Common myeloid progenitor, CD34-positive (primary cell): ENCODE results near the gene GNG2.

Experiments used
- CTCF ChIA-PET: fragments of 350-600 bp; sonication (Branson Sonifier 250); formaldehyde crosslinking; loops from one replicate; lab custom pipeline; 2021; ENCODE audit warnings: antibody characterized with exemption; lab: Charles Lee
- POLR2A ChIA-PET: fragments of 350-600 bp; sonication (Branson Sonifier 250); formaldehyde crosslinking; loops from one replicate; lab custom pipeline; 2021; ENCODE audit warnings: antibody characterized with exemption; lab: Charles Lee
- DNase-seq, 3 donors: peaks; one replicate each; pipeline versions ENCODE4 v3.0.0 to v3.0.0-alpha.2; 2013
- H3K27ac ChIP-seq, 2 experiments: 1 replicate in 1 of 2; 2 replicates in 1 of 2; pipeline ENCODE4 v1.7.0; 2013; ENCODE audit warnings: inconsistent platforms in 2 of 2, low read length in 2 of 2, mild to moderate bottlenecking in 2 of 2, low read depth in 1 of 2, moderate library complexity in 1 of 2; ENCODE audit not compliant: severe bottlenecking in 2 of 2, insufficient read depth in 1 of 2, poor library complexity in 1 of 2
- H3K27me3 ChIP-seq, 5 experiments: replicated peaks in 2 of 5; 1 replicate in 3 of 5; 2 replicates in 2 of 5; pipeline versions ENCODE4 v1.6.1 to v1.7.0; 2013; ENCODE audit warnings: low read length in 4 of 5, mild to moderate bottlenecking in 2 of 5, moderate library complexity in 2 of 5, inconsistent platforms in 1 of 5; ENCODE audit not compliant: insufficient read depth in 5 of 5, control insufficient read depth in 4 of 5
- H3K36me3 ChIP-seq, 4 experiments: 1 replicate in 2 of 4; 2 replicates in 2 of 4; pipeline versions ENCODE4 v1.6.1 to v1.7.0; 2013; ENCODE audit warnings: low read length in 3 of 4, control low read depth in 1 of 4, mild to moderate bottlenecking in 1 of 4; ENCODE audit not compliant: control insufficient read depth in 4 of 4, insufficient read depth in 4 of 4
- H3K4me1 ChIP-seq, 4 experiments: 1 replicate in 3 of 4; 2 replicates in 1 of 4; pipeline versions ENCODE4 v1.6.1 to v1.7.1; 2013; ENCODE audit warnings: low read length in 3 of 4, mild to moderate bottlenecking in 3 of 4, control low read depth in 1 of 4, inconsistent platforms in 1 of 4, moderate library complexity in 1 of 4; ENCODE audit not compliant: control insufficient read depth in 4 of 4, insufficient read depth in 4 of 4; ENCODE audit errors: control extremely low read depth in 1 of 4
- H3K4me3 ChIP-seq, 7 experiments: 1 replicate in 4 of 7; 2 replicates in 3 of 7; pipeline versions ENCODE4 v1.5.1 to v1.7.0; 2013; ENCODE audit warnings: mild to moderate bottlenecking in 7 of 7, low read length in 6 of 7, moderate library complexity in 6 of 7, inconsistent platforms in 2 of 7, low read depth in 2 of 7, control low read depth in 1 of 7; ENCODE audit not compliant: insufficient read depth in 4 of 7, control insufficient read depth in 1 of 7; ENCODE audit errors: extremely low read depth in 1 of 7
- H3K9me3 ChIP-seq, 5 experiments: 1 replicate in 4 of 5; 2 replicates in 1 of 5; pipeline versions ENCODE4 v1.6.1 to v1.7.1; 2013; ENCODE audit warnings: low read length in 4 of 5, mild to moderate bottlenecking in 2 of 5, inconsistent platforms in 1 of 5, low read depth in 1 of 5, moderate library complexity in 1 of 5; ENCODE audit not compliant: control insufficient read depth in 4 of 5, insufficient read depth in 2 of 5; ENCODE audit errors: control extremely low read depth in 1 of 5
- WGBS: methylation state at CpG from one replicate; pipeline ENCODE4 v1.1.5; 2013; ENCODE audit not compliant: insufficient coverage; 5-methylcytosine and 5-hydroxymethylcytosine counted together

Gene GNG2

GRCh38 chr14:51850651-51851050 is 9.8 kb upstream of the GNG2 start:
- Histone ChIP-seq H3K9me3 (no peaks in the 10 kb centered on the region), H3K27ac (no peak overlapping the region), H3K36me3 (no peaks in the 10 kb centered on the region), H3K4me3 (no peak overlapping the region), H3K4me1 (peaks cover 18 to 36% (median 30%) of the 10 kb centered on the region in 4 experiments), H3K27me3 (no peaks in the 10 kb centered on the region)
- ChIA-PET POLR2A (no interaction called here), CTCF (interaction anchor here (0.8 to 3.3 kb wide), 4 partner anchors 11 to 128 kb away, joined by 3 to 11 read pairs (median 4); partner anchors contain the start of gene GNG2)
- no CpG with 5 or more reads among the region's 1 CpG for WGBS
- DNase-seq, result no peak

DNA sequence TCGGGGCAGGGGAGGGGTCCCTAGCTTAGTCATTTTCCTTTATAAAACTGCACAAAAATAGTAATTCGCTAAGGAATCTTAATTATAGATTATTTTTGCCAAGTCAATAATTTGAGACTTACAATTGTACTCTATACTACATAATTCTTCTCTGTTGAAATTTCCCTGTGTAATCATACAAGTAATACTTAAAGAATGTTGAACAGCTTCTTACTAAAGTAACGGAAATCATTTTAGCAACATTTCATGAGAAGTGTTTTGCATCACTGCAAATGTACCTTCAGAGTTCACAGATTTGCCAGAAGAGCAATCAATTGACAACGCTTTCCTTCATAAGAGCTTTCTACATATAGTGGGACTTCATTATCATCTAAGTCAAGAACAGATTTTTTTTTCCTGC is 7.9 kb upstream of the GNG2 start:
- Histone ChIP-seq H3K27me3 (no peaks in the 10 kb centered on the region), H3K9me3 (peaks cover 0 to 4% (median 0%) of the 10 kb centered on the region in 5 experiments), H3K27ac (no peak overlapping the region), H3K36me3 (no peaks in the 10 kb centered on the region), H3K4me1 (peaks cover 12 to 18% (median 15%) of the 10 kb centered on the region in 4 experiments), H3K4me3 (no peak overlapping the region)
- ChIA-PET CTCF (interaction anchor here (1.2 to 3.3 kb wide), 4 partner anchors 9 to 126 kb away, joined by 3 to 11 read pairs (median 4); partner anchors contain the start of gene GNG2), POLR2A (no interaction called here)
- WGBS, result no CpG with 5 or more reads among the region's 4 CpGs
- DNase-seq, result no peak

DNA sequence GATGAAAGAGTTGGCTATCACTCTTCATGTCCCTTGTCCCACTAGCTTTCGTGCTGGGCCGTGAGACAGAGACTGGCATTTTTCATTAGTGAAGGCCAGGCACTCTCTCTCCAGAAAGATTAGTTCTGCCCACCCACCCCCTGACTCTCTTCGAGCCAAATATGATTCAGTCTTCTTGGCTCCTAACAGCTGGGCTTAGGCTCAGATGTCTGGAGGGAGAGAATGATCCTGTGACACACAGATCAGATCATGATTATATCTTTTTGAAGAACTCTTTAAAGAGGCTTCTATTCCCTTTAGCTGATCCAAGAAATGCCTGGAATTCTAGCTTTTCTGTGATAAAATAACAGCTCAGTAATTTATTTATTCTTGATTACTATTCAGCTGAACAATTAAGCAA is 5.2 kb upstream of the GNG2 start:
- peaks cover 5 to 13% (median 11%) of the 10 kb centered on the region in 4 experiments for H3K4me1 ChIP-seq
- ChIA-PET CTCF (interaction anchor here (1.5 to 1.6 kb wide), 2 partner anchors 122 to 124 kb away, joined by 4 read pairs; no protein-coding TSS in a partner anchor), POLR2A (interaction anchor here (0.7 kb wide), 1 partner anchor 362 kb away, joined by 3 read pairs; no protein-coding TSS in a partner anchor)
- peaks cover 0 to 4% (median 0%) of the 10 kb centered on the region in 5 experiments for H3K9me3 ChIP-seq
- H3K27ac ChIP-seq, result no peak overlapping the region
- no peak for DNase-seq
- no peaks in the 10 kb centered on the region for H3K36me3 ChIP-seq
- WGBS, result 100% methylated on average over 3 of the region's 3 CpGs
- H3K27me3 ChIP-seq, result no peaks in the 10 kb centered on the region
- H3K4me3 ChIP-seq, result no peak overlapping the region

- POLR2A ChIA-PET, result no interaction called here
- 71% methylated on average over 1 of the region's 1 CpG for WGBS
- Histone ChIP-seq H3K9me3 (peaks cover 0 to 4% (median 0%) of the 10 kb centered on the region in 5 experiments), H3K27ac (no peak overlapping the region), H3K36me3 (no peaks in the 10 kb centered on the region), H3K4me3 (no peak overlapping the region), H3K4me1 (peaks cover 10 to 27% (median 23%) of the 10 kb centered on the region in 4 experiments), H3K27me3 (no peaks in the 10 kb centered on the region)
- DNase-seq, result peak in 2 of 3 donors; percentile 28 to 43
- CTCF ChIA-PET, result interaction anchor here (1.0 kb wide), 1 partner anchor 11 kb away, joined by 3 read pairs; no protein-coding TSS in a partner anchor
Measured at GRCh38 chr14:51856792-51857296, 3.6 kb upstream of the GNG2 start.

DNA sequence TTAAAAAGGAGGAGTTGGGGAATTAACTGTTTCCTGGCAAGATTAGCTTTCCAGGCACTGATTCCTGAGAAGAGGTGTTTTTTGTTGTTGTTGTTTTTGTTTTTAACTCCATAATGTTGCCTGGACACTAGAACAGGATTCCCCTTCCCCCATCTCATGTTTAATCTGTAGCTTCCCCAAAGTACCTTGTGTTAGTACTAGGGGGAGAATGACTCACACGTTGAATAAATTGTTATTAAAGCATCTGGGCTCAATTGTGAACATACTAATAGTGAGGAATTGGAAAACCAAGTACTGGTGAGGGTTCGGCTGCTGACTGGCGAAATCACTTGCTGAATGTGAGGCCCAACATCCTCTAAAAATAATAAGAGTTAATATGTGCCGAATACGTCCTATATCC is 1.3 kb upstream of the GNG2 start:
- H3K9me3 ChIP-seq, result peaks cover 0 to 4% (median 0%) of the 10 kb centered on the region in 5 experiments
- ChIA-PET CTCF (interaction anchor here (1.1 kb wide), 1 partner anchor 46 kb away, joined by 3 read pairs; no protein-coding TSS in a partner anchor), POLR2A (interaction anchor here (1.0 kb wide), 1 partner anchor 26 kb away, joined by 3 read pairs; no protein-coding TSS in a partner anchor)
- H3K27ac ChIP-seq, result no peak overlapping the region
- no peaks in the 10 kb centered on the region for H3K36me3 ChIP-seq
- peaks cover 18 to 41% (median 28%) of the 10 kb centered on the region in 4 experiments for H3K4me1 ChIP-seq
- no peak overlapping the region for H3K4me3 ChIP-seq
- WGBS, result 80% methylated on average over 1 of the region's 5 CpGs
- peak in 2 of 3 donors; percentile 47 to 61 for DNase-seq
- H3K27me3 ChIP-seq, result no peaks in the 10 kb centered on the region

DNA sequence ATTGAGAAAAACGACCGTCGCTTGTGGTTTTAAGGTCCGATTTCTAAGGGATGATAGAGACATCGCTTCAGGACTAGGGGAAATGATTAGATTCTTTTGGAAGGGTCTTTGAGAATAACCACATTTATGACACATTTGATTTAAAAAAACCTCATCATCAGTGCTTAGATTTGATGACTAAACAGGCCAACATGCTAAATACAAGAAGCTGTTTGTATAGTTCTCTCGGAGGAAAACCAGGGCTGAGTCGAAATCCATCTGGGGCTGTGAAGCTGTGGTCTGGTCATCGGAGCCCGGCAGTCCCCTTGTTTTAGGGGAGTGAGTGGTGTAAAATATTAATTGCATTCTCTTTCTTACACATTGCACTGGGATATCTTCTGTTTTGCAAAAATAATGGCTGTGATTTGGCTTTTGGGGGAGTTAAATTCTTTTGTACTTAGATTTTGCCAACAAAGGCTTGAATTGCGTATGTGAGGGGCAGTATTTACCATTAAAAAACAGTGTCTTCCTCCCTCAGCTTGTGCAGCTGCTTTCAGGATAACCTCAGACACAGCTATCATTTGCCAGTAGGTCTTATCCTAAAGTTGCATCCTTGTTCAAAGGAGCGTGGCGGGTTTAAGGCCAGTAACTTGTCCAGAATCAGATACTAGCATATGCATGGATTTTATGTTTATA is 550 bp downstream of the GNG2 start:
- H3K36me3 ChIP-seq, result no peaks in the 10 kb centered on the region
- peak in 2 of 3 donors; percentile 60 to 70 for DNase-seq
- no peaks in the 10 kb centered on the region for H3K27me3 ChIP-seq
- WGBS, result 25% methylated on average over 4 of the region's 12 CpGs
- peaks cover 18 to 42% (median 29%) of the 10 kb centered on the region in 4 experiments for H3K4me1 ChIP-seq
- CTCF ChIA-PET, result interaction anchor here (0.6 to 3.2 kb wide), 10 partner anchors 9 to 748 kb away, joined by 3 to 11 read pairs (median 5); no protein-coding TSS in a partner anchor
- H3K4me3 ChIP-seq, result peak overlapping the region; percentile 68 to 88 (median 74)
- peaks cover 0 to 4% (median 0%) of the 10 kb centered on the region in 5 experiments for H3K9me3 ChIP-seq
- POLR2A ChIA-PET, result interaction anchor here (0.6 to 1.4 kb wide), 4 partner anchors 14 to 40 kb away, joined by 3 to 9 read pairs (median 4); no protein-coding TSS in a partner anchor
- peak overlapping the region in 1 of 2 experiments; percentile 65 for H3K27ac ChIP-seq
